Tibial artery (tissue), 4 donors: Measurements from ENCODE around the gene CNGA3.
A peak's percentile ranks its signal among the peaks of the same experiment; 100 is the strongest.
"Not testable (repeated sequence)": the region's sequence is repeated elsewhere in the genome, so short reads cannot be mapped to it uniquely, and the experiment has no call there.

Source experiments
- DNase-seq, 2 donors: peaks; one replicate each; pipeline ENCODE4 v3.0.0-alpha.2; 2019
- H3K27ac ChIP-seq, 2 donors: fragments of 200-600 bp; sonication (generic) in 1 of 2; 1 replicate in 1 of 2; 2 replicates in 1 of 2; pipeline ENCODE4 v1.5.1; 2018 to 2019; ENCODE audit warnings: mild to moderate bottlenecking in 1 of 2
- H3K27me3 ChIP-seq, 2 donors: fragments of 200-600 bp; sonication (generic) in 1 of 2; one replicate each; pipeline versions ENCODE4 v1.5.1 to v1.6.0; 2016 to 2019
- H3K36me3 ChIP-seq, 3 donors: fragments of 200-600 bp; sonication (generic) in 2 of 3; one replicate each; pipeline ENCODE4 v1.5.1; 2016 to 2019; ENCODE audit warnings: mild to moderate bottlenecking in 2 of 3
- H3K4me1 ChIP-seq, 4 donors: fragments of 200-600 bp; sonication (generic) in 2 of 4; 1 replicate in 3 of 4; 2 replicates in 1 of 4; pipeline ENCODE4 v1.5.1; 2016 to 2019
- H3K4me3 ChIP-seq, 2 donors: fragments of 200-600 bp; sonication (generic) in 1 of 2; 1 replicate in 1 of 2; 2 replicates in 1 of 2; pipeline ENCODE4 v1.5.1; 2018 to 2019; ENCODE audit warnings: mild to moderate bottlenecking in 2 of 2
- H3K9me3 ChIP-seq, 3 donors: fragments of 200-600 bp; sonication (generic) in 1 of 3; one replicate each; pipeline ENCODE4 v1.5.1; 2016 to 2019
- CTCF ChIP-seq, 2 experiments: fragments of 200-600 bp in 1 of 2; fragments of 450-650 bp in 1 of 2; IDR thresholded peaks; one replicate each; pipeline ENCODE4 v1.5.1; 2017 to 2019; ENCODE audit warnings: antibody characterized with exemption in 2 of 2, mild to moderate bottlenecking in 1 of 2, moderate library complexity in 1 of 2
- intact Hi-C: fragments of 100-400 bp; cut with DNase I; formaldehyde crosslinking; loops from one replicate; pipeline ENCODE4 v1.15.0; 2023; ENCODE audit warnings: low total_unique reads

Gene CNGA3

DNA sequence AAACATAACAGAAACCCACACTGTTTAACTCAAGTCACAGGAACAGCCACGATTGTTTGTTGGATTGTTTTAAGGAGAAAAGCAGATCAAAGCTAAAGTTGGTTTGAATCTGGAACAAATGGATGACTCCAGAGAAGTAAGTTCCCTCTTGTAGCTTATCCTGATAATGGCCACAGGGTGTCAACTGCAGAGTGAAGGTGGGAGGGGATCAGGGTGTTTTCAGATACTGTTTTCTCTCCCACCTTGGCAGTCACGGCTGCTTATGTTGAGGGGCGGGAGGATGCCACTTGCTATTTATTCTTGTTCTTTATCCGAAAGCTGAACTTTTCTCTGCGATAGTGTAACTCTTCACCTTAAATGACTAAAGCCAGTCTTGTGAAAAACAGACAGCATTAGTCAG is 61.9 kb downstream of the CNGA3 start:
- peaks cover 0 to 4% of the 10 kb centered on the region in 2 donors for H3K27me3 ChIP-seq
- no peaks in the 10 kb centered on the region for H3K9me3 ChIP-seq
- intact Hi-C loops = no loop called here
- no peaks in the 10 kb centered on the region for H3K36me3 ChIP-seq
- TF ChIP-seq CTCF (IDR thresholded peaks at IDR 0.05) = no peak
- H3K4me3 ChIP-seq = no peak overlapping the region
- H3K4me1 ChIP-seq = no peaks in the 10 kb centered on the region
- no peak for DNase-seq
- H3K27ac ChIP-seq = no peak overlapping the region

DNA sequence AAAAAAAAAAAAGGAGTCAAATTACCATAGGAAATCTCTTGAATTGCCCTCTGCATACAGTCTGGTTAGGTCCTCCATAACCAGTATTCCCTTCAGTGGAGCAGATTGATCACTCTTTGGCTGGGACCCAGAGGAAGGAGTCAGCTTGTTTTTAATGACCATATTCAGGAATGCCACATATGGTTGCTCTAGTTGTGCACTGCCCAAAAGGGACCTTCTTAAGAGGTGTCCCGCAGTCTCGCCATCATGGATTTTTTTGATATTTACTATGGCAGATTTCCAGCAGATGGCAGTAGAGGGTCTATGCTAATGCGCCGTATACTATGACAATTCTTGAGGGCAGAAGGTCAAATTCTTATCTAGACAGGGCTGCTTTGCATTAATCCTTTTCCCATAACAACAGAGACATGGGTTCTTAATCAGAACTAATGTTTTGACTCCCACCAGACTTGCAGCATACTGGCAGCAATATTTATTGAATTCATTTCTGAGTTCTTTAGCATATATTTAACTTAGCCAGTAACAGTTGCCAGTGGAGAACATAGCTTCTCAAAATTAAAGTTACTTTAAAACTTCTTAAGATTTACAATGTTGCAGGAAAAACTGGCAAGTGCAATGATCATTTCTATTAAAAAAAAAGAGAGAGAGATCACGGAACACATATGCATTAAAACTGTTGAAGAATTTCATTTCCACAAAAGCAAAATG is 66.6 kb downstream of the CNGA3 start:
- Histone ChIP-seq H3K27ac (no peak overlapping the region), H3K36me3 (no peaks in the 10 kb centered on the region), H3K4me3 (no peak overlapping the region), H3K4me1 (no peaks in the 10 kb centered on the region), H3K27me3 (no peaks in the 10 kb centered on the region), H3K9me3 (no peaks in the 10 kb centered on the region)
- peak; percentile 36 to 40 for TF ChIP-seq CTCF (IDR thresholded peaks at IDR 0.05)
- intact Hi-C loops = no loop called here
- no peak for DNase-seq

GRCh38 chr2:98414246-98414645 is 68.0 kb downstream of the CNGA3 start:
- DNase-seq, H3K9me3 ChIP-seq, intact Hi-C loops, H3K4me3 ChIP-seq, H3K36me3 ChIP-seq, H3K27ac ChIP-seq, H3K4me1 ChIP-seq, H3K27me3 ChIP-seq: not testable (repeated sequence)

GRCh38 chr2:98415719-98416248 is 69.5 kb downstream of the CNGA3 start:
- H3K27ac ChIP-seq, H3K36me3 ChIP-seq, H3K27me3 ChIP-seq, DNase-seq, H3K4me1 ChIP-seq, intact Hi-C loops, H3K9me3 ChIP-seq, H3K4me3 ChIP-seq: not testable (repeated sequence)

DNA sequence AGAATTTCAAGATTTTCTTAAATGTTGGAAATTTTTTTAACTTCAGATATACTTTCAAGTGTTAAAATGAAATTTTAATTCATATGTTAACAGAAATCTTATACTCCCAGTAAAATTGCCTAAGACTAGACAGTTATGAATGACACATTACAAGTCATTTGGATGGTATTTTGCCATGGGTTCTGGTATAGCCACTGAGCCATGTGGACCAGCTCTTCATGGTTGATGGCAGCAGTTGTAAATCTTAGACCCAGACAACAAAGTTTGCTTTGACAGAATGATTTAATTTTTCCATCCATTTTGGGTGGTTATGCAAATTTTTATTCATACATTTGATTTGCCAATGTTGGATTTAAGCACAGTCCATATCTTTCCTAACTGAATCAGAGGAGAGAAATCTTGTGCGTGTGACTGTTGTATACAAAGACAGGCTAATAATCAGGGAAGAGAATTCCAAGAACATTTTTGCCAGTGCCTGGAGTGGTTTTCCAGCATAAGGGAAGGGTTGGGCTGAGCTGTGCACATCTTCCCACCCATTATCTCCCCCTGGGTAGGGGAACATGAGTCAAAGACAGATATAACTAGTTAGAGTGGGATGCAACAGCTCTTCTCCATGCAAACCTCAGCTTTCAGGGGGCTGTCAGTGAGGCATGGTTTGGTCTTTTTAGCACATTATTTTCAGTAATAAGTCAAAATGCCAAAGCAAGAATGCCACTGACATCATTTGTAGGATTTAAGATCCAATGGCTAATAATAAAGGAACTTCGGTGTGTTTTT is 70.3 kb downstream of the CNGA3 start:
- Histone ChIP-seq H3K4me3 (no peak overlapping the region), H3K27me3 (no peaks in the 10 kb centered on the region), H3K9me3 (no peaks in the 10 kb centered on the region), H3K4me1 (no peaks in the 10 kb centered on the region), H3K27ac (no peak overlapping the region), H3K36me3 (no peaks in the 10 kb centered on the region)
- no peak for TF ChIP-seq CTCF (IDR thresholded peaks at IDR 0.05)
- DNase-seq = no peak
- intact Hi-C loops = no loop called here

DNA sequence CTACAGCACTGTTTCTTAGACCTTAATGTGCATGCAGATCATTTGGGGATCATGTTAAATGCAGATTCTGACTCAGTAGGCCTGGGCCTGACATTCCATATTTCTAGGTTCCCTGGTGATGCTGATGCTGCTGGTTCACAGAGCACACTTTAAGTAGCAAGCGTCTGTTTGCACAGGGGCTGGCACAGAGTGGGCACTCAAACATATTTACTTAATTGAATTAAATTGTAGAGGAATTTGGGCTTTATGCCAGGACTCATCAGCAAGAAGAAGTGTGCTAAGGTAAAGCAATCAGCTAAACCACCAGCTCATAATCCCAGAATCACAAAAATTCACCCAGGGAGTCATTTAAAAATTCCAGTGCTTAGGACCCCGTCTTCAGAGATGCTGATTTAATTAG is 73.3 kb downstream of the CNGA3 start:
- no peak overlapping the region for H3K27ac ChIP-seq
- H3K27me3 ChIP-seq = no peaks in the 10 kb centered on the region
- H3K36me3 ChIP-seq = no peaks in the 10 kb centered on the region
- peaks cover 0 to 10% (median 8%) of the 10 kb centered on the region in 3 donors for H3K9me3 ChIP-seq
- DNase-seq = no peak
- no peak for TF ChIP-seq CTCF (IDR thresholded peaks at IDR 0.05)
- H3K4me1 ChIP-seq = no peaks in the 10 kb centered on the region
- intact Hi-C loops = no loop called here
- no peak overlapping the region for H3K4me3 ChIP-seq
